Hepatocyte (in vitro differentiated cells): Measurements from ENCODE around the gene GRID1.

Experiments used
- CTCF ChIP-seq: fragments of 200-600 bp; sonication (generic); IDR thresholded peaks from 2 replicates; pipeline ENCODE4 v1.5.1; 2016; ENCODE audit warnings: antibody characterized with exemption, mild to moderate bottlenecking; ENCODE audit not compliant: poor library complexity
- EZH2 ChIP-seq: fragments of 200-600 bp; sonication (generic); IDR thresholded peaks from 2 replicates; pipeline ENCODE4 v1.6.1; 2016; ENCODE audit warnings: antibody characterized with exemption, mild to moderate bottlenecking, borderline replicate concordance
- EZH2phosphoT487 ChIP-seq: fragments of 200-600 bp; sonication (generic); IDR thresholded peaks from one replicate; pipeline ENCODE4 v1.6.1; 2018; ENCODE audit warnings: antibody characterized with exemption, mild to moderate bottlenecking, low read depth, moderate library complexity; ENCODE audit not compliant: unreplicated experiment, severe bottlenecking

DNA sequence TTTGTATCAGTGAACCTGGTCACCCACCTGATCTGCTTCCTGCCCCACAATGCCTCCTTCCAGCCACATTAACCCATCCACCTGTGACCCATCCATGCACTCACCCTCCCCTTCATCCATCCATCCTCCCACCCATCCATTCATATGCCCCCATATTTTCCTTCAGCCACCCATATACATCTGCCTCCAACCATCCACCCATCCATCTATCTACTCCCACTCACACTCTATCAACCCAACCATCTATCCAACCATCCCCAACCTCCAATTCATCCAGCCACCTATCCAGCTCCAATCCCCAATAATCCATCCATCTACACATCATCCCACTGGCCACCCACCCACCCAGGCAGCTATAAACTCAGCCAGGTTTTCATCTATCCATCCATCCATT is 51.0 kb downstream of the GRID1 start:
- TF ChIP-seq CTCF = no peak
- TF ChIP-seq EZH2phosphoT487 = no peak
- no peak for TF ChIP-seq EZH2
